Breast epithelium (tissue), 4 donors: Measurements from ENCODE around the gene SIM2. TPM values are rescaled to one million over a fixed set of nuclear protein-coding genes. Genes with fewer than 3 reads are reported as not detected.

ENCODE experiments used
- DNase-seq, 2 donors: peaks; one replicate each; pipeline ENCODE4 v3.0.0-alpha.2; 2019; ENCODE audit warnings: low spot score in 2 of 2
- H3K27ac ChIP-seq, 2 donors: fragments of 200-600 bp; sonication (generic) in 1 of 2; one replicate each; pipeline ENCODE4 v1.5.1; 2016 to 2019; ENCODE audit warnings: mild to moderate bottlenecking in 1 of 2
- H3K27me3 ChIP-seq, 2 donors: fragments of 200-600 bp; sonication (generic) in 1 of 2; one replicate each; pipeline versions ENCODE4 v1.5.1 to v1.6.0; 2017 to 2019; ENCODE audit warnings: control low read depth in 1 of 2, mild to moderate bottlenecking in 1 of 2
- H3K36me3 ChIP-seq: fragments of 200-600 bp; one replicate; pipeline ENCODE4 v1.5.1; 2019
- H3K4me1 ChIP-seq, 2 donors: fragments of 200-600 bp; sonication (generic); one replicate each; pipeline ENCODE4 v1.5.1; 2016 to 2019; ENCODE audit warnings: control low read depth in 1 of 2
- H3K4me3 ChIP-seq, 3 donors: fragments of 200-600 bp; sonication (generic); 1 replicate in 2 of 3; 2 replicates in 1 of 3; pipeline ENCODE4 v1.5.1; 2016 to 2019; ENCODE audit warnings: mild to moderate bottlenecking in 3 of 3, moderate library complexity in 2 of 3
- H3K9me3 ChIP-seq, 2 donors: fragments of 200-600 bp; sonication (generic) in 1 of 2; one replicate each; pipeline ENCODE4 v1.5.1; 2016 to 2019; ENCODE audit warnings: control low read depth in 1 of 2
- CTCF ChIP-seq, 3 donors: fragments of 450-650 bp; IDR thresholded peaks; one replicate each; pipeline ENCODE4 v1.5.1; 2016 to 2017; ENCODE audit warnings: antibody characterized with exemption in 3 of 3, mild to moderate bottlenecking in 3 of 3, moderate library complexity in 3 of 3
- POLR2A ChIP-seq: fragments of 450-650 bp; IDR thresholded peaks from one replicate; pipeline ENCODE4 v1.6.1; 2016; ENCODE audit warnings: antibody characterized with exemption, mild to moderate bottlenecking, moderate library complexity
- POLR2AphosphoS5 ChIP-seq, 3 donors: sonication (generic); formaldehyde crosslinking; IDR thresholded peaks; one replicate each; pipeline ENCODE4 v1.6.1; 2017; ENCODE audit warnings: antibody characterized with exemption in 3 of 3
- intact Hi-C: fragments of 100-400 bp; cut with DNase I; formaldehyde crosslinking; loops from one replicate; pipeline ENCODE4 v1.15.1; 2023; ENCODE audit warnings: low total_unique reads
- total RNA-seq, 3 donors: library from RNA; depleted of rRNA; stranded (reverse); fragments of >200 nt; gene quantifications; one replicate each; pipeline ENCODE4 v1.1.0, GENCODE V29; 2016

Gene SIM2
- total RNA-seq, 3 donors from 2014 or later, result 0.15 to 0.33 (median 0.32) TPM

DNA sequence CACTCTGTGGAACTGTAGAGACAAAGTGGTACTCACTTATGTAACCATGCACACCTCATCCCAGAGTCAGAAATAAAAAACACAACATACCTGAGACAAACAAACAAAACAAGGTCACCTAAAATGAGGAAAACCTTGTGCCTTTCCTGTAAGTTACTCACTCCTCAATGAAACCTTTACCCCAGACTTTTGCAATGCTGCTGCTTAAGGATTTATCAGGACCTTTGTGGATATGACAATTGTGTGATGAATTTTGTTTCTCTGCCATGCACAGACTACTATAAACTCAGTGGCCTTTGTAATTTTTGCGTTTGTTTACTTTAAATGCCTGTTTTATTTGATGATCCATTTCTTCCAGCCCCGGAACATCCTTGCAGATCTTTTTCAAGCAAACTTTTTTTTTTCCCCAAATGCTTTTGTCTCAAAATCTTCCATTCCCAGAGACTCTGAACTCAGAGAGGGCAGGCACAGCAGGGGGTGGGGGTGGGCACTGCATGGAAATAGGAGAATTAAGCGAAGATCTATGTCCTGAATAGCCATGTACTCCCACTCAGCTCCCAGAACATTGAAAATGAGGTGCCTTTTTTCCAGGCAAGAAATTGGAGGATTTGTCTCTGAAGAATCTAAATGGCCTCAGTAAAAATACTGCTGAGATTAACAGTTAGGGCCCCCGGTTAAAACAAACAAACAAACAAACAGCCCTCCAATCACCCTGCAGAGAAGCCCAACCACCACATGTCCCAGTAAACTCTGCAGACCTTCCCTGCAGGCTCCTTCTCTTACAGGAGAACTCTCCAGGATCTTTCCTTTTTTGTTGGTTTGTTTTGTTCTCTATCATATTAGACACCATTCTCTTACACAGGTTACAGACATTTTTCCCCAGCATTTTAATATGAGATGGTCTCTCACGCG is 22.6 kb upstream of the SIM2 start:
- TF ChIP-seq POLR2A, result no peak
- TF ChIP-seq CTCF (IDR thresholded peaks at IDR 0.05), result no peak
- no peak for TF ChIP-seq POLR2AphosphoS5 (IDR thresholded peaks at IDR 0.05)
- H3K9me3 ChIP-seq, result peaks cover 6 to 16% of the 10 kb centered on the region in 2 donors
- peaks cover 0 to 12% of the 10 kb centered on the region in 2 donors for H3K27me3 ChIP-seq
- intact Hi-C loops, result no loop called here
- no peaks in the 10 kb centered on the region for H3K36me3 ChIP-seq
- no peaks in the 10 kb centered on the region for H3K4me1 ChIP-seq
- DNase-seq, result no peak
- no peak overlapping the region for H3K4me3 ChIP-seq
- H3K27ac ChIP-seq, result no peak overlapping the region

DNA sequence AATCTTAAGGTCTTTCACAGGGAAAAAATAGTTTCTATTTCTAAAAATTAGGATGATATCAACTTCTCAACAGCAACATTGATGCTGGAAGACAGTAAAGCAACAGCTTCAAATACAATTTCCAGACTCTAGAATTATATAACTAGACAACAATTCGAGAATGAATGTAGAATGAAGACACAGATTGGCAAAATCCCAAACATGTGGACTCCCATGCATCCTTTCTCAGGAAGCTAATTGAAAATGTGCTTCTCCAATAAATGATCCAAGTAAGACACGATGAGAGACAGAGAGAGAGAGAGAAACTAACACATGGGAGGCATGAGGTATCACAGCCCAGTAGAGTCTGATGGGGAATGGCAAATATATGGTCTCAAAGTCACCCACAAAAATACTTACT is 21.5 kb upstream of the SIM2 start:
- Histone ChIP-seq H3K4me1 (no peaks in the 10 kb centered on the region), H3K9me3 (peaks cover 10 to 24% of the 10 kb centered on the region in 2 donors), H3K27ac (no peak overlapping the region), H3K36me3 (no peaks in the 10 kb centered on the region), H3K27me3 (peaks cover 0 to 12% of the 10 kb centered on the region in 2 donors), H3K4me3 (no peak overlapping the region)
- no peak for DNase-seq
- TF ChIP-seq POLR2AphosphoS5 (IDR thresholded peaks at IDR 0.05), result no peak
- TF ChIP-seq POLR2A, result no peak
- no peak for TF ChIP-seq CTCF (IDR thresholded peaks at IDR 0.05)
- intact Hi-C loops, result no loop called here

- DNase-seq, result no peak
- Histone ChIP-seq H3K4me1 (no peaks in the 10 kb centered on the region), H3K27me3 (peaks cover 0 to 20% of the 10 kb centered on the region in 2 donors), H3K27ac (no peak overlapping the region), H3K9me3 (peaks cover 10 to 30% of the 10 kb centered on the region in 2 donors), H3K36me3 (no peaks in the 10 kb centered on the region), H3K4me3 (no peak overlapping the region)
- TF ChIP-seq POLR2A (no peak), CTCF (IDR thresholded peaks at IDR 0.05) (no peak)
- intact Hi-C loops, result no loop called here
Measured at GRCh38 chr21:36678538-36678937, 20.4 kb upstream of the SIM2 start.

DNA sequence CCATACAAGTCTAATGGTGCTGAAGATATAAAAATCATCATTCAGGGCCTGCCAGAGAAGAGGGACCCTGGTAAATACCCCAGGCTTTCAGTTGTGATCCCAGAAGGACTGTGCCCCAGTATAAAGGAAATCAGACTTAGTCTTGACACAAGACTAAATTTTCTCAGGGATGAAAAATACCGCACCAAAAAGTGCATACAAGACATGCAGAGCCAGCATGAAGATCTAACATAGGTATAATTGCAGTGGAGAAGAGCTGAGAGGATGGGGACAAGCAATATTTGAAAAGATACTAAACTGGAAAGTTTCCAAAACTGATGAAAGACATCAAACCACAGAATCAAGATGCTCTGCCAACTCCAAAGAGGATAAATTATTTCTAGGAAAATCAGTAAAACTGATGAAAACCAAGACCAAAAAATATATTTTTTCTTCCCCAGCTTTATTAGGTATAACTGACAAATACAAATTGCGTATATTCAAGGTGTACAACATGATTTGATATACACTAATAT is 17.7 kb upstream of the SIM2 start:
- H3K27ac ChIP-seq, result no peak overlapping the region
- TF ChIP-seq POLR2AphosphoS5 (IDR thresholded peaks at IDR 0.05), result no peak
- TF ChIP-seq CTCF (IDR thresholded peaks at IDR 0.05), result no peak
- no peak for TF ChIP-seq POLR2A
- H3K4me3 ChIP-seq, result no peak overlapping the region
- H3K4me1 ChIP-seq, result no peaks in the 10 kb centered on the region
- no peaks in the 10 kb centered on the region for H3K36me3 ChIP-seq
- intact Hi-C loops, result no loop called here
- peaks cover 10 to 30% of the 10 kb centered on the region in 2 donors for H3K9me3 ChIP-seq
- H3K27me3 ChIP-seq, result peaks cover 0 to 37% of the 10 kb centered on the region in 2 donors
- no peak for DNase-seq

GRCh38 chr21:36684957-36685714 is 13.8 kb upstream of the SIM2 start:
- intact Hi-C loops, result no loop called here

More at GRCh38 chr21:36684957-36685714, 13.8 kb upstream of the SIM2 start:
- no peak for DNase-seq
- Histone ChIP-seq H3K36me3 (no peaks in the 10 kb centered on the region), H3K27me3 (peaks cover 0 to 40% of the 10 kb centered on the region in 2 donors), H3K9me3 (peaks cover 10 to 26% of the 10 kb centered on the region in 2 donors), H3K4me3 (no peak overlapping the region), H3K27ac (no peak overlapping the region), H3K4me1 (no peaks in the 10 kb centered on the region)
- TF ChIP-seq POLR2AphosphoS5 (IDR thresholded peaks at IDR 0.05) (no peak), POLR2A (no peak), CTCF (IDR thresholded peaks at IDR 0.05) (no peak)
